HG02642 (cell line): ENCODE measurements around the gene MMP21.

ENCODE experiments used
- ATAC-seq: cut with Tn5 transposase; IDR thresholded peaks from one replicate; pipeline ENCODE4 v1.9.1; 2021; ENCODE audit warnings: mild to moderate bottlenecking; ENCODE audit not compliant: unreplicated experiment, poor library complexity

Gene MMP21

DNA sequence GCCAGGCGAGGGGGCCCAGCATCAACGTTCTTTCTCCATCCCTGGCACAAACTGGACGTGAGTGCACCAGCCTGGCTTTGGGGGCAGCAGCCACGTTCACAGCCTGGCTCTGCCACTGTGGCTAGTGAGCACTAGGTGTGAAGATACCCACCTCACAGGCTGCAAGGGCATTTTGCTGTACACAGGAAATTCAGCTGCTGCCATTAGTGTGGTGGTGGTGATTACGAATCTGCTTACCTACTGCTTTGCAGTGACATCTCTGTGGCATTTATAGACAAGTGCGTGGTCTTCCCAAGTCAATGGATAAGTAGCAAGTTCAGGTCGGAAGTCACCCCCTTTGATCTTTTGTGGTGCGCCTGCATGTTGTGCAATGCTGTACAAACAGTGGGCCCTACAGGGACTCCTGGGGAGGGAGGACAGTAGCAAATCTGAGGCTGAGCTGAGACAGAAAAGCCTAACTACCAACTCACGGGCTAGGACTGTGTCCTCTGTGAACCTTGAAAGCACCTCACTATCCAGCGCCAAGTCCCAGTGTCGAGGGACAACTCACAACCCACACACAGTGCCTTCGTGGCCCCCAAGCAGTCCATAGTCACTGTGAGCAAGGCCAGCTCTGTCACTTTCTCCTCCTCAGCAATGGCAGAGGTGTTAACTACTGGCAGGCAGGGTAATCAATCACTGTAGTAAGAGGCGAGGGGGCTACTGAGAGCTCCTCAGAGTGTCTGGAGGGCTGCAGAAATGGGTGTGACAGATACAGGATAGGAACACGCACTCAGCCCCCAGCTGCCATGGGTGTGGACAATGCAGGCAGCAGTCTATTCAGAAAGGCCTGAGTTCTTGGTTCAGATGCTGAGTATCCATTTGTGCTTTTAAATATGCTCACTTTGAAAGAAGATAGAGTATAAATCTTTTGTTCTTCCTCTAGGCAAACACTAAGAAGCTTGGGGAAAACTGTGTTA, 17.0 kb upstream of the MMP21 start:
- no peak for ATAC-seq

DNA sequence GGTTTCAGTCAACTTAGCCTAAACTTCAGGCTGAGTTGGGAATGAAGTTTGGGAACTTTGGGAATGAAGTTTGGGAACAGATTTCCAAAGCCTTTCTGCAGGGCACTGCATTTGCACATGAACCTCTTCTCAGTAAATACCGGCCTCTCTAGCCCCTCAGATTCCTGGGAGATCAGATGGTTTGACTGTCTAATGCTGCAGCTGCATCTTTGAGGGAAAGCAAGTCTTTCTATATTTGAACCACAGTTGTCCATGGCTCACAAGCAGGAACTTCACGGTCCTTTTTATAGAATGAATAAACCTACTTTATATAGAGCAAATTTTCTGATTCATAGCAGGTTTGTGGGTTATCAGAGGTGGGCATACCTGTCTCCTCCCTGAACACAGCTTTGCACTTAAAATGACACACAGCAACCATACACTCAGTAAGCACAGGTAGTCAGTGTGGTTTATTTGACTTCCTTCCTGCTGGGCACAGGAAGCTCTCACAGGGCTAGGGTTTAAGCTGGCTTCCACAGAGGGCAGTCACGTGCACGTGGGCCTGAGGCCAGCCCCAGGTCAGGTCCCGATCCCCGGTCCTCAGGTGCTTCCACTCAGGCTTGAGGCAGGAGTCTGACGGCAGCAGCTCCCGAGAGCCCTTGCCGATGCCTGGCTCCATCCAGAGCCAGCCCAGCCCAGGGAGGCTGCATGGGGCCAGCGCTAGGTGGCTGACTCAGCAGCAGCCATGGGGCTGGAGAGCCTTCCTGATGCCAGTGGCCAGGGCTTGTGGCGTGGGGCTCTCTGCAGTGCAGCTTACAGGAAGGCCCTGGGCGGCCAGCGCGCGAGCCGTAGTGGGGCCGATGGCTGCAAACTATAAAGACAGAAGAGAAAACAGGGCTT, 12.8 kb upstream of the MMP21 start:
- no peak for ATAC-seq

DNA sequence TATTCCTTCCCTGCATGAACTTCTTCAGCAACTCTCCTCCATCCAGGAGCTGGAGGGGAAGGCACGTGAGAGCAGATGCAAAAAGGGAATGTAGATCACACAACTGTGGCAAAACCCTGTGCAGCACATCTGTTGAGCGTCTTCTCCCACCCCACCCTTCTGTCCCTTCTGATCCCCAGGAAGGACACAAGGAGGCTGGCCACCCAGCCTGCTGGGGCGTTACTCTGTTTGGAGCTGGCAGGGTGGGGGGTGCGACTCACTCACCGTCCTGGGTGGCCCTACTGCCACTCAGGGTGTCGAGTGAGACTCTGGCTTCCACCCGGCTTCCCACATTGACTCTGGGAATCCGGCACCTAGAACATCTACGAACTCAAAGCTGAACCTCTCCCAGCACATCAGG, 10.2 kb upstream of the MMP21 start:
- ATAC-seq, result no peak

DNA sequence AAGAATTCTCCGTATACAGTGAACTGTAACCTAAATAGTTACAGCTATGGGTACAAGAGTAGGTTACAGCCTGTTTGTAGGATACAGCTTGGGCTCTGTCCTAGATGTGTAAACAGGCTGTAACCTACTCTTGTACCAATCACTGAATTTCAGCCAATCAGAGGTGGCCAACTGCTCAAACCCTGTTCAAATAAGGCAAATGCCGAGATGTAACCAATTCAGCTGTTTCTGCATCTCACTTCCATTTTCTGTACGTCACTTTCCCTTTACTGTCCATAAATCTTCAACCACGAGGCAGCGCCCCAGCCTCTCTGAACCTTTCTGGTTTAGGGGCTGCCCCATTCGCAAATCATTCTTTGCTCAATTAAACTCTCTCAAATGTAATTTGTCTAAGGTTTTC, 8.3 kb upstream of the MMP21 start:
- peak; percentile 86 for ATAC-seq

DNA sequence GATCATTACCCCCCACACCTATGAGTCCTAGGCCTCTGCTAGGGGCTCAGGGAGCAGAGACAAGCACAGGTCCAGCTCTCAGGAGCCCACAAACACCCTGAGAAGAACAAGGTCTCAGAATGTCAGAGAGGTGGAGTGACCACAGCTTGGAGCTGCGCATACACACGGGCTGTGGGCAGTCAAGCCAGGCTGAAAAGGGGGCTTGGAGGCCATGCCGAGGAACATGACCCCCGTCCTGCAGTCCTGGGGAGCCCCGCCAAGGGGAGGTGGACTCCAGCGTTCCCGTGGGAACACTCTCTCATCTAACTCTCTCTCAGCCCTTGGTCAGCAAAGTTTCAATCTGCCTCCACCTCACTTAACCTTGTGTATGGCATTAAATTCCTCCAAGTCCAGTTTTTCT, 7.8 kb upstream of the MMP21 start:
- no peak for ATAC-seq

DNA sequence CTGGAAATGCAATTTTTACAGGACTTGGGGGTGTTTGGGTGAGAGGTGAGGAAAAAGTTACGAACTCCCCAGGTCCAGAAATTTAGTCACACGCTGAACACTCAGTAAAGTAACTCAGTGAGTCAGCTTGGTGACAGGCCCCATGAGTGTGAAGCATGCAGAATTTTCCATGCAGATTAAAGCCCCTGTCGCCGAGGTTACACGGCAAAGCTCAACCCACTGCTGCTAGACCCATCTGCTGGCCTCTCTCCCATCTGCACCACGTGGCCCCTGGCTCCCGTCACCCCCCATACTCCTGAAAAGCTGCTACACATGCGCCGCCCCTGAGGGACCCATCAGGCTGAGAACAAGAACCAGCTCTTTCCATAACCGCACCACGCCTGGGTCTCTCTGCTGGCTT, 7.0 kb upstream of the MMP21 start:
- no peak for ATAC-seq

DNA sequence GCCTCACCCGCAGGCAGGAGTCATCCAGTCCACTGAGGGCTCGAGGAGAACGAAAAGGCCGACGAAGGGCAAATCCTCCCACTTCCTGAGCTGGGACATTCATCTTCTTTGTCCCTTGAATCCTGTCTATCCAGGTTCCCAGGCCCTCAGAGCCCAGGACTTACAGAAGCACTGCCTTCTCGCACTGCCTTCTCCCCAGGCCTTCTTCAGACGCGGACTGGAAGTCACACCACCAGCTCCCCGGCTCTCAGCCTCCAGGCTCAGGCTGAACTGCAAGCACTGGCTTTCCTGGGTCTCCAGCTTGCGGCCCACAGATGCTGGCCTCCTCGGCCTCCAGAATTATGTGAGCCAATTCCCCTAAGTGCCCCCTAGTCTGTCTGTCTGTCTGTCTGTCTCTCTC, 6.4 kb upstream of the MMP21 start:
- no peak for ATAC-seq

DNA sequence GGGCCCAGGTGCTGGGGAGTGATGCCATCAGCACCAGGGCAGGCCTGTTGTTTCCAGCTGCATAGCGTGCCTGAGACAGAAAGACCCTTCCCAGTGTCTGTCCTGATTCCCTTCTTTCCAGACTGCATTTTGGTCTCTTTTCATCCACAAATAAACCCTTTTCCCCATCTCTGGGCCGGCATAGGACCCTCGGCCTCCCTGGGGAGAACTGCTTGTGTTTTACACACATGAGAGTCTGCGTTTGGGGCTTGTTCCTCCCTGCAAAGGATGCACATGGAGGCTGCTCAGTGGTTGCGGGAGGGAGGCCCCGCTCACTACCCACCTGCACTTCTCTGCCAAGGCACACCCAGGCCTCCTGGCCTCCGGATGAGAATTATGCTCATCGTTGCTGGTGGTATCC, 5.8 kb upstream of the MMP21 start:
- no peak for ATAC-seq

DNA sequence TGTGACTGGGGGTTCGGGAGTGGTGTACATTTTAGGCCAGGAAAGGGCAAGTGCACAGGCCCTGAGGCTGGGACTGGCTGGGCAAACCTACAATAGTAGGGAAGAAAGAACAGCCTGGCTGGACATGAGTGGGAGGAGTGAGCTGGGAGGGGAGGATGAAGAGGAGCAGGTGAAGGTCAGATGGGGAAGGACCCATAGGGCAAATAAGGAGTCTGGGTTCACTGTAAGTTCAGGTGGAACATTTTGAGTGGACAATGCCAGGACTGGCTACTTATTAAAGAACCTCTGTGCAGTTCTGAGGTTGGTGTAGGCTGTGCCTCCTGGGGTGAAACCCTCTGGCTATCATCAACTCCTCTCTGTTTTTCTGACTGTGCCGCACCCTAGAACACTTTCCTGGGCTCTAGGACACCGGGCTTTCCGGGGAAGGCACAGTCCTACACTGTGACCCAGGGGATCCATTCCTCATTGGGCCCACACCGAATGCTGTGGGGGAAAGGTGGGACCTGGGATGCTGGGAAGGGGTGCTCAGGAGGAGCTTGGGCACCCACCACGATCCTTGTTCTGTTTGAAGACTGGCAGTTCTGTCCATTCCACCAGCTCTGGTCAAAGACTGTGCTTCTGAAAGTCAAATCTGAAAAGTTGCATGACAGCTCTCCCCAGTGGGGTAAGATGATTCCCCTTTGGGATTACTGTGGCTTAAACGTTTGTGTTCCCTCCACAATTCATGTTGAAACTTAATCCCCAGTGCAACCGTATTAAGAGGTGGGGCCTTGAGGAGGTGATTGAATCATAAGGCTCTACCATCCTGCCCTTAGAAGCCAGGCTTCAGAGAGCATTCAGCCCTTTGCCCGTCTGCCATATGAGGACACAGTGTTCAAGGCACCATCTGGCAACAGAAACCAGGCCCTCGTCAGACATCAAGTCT, 4.0 kb upstream of the MMP21 start:
- no peak for ATAC-seq

DNA sequence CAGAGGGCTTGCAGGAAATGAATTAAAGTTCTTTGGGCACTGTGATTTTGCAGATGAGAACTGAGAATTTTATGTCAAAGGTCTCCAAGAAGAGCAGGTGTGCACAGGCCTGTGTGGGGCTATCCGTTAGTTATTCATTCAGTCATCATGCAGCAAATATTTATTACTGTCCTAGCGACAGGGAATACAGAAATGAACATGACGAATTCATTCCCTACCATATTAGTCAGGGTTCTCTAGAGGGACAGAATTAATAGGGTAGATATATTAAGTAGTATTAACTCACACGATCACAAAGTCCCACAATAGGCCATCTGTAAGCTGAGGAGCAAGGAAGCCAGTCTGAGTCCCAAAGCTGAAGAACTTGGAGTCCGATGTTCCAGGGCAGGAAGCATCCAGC, 2.9 kb upstream of the MMP21 start:
- ATAC-seq, result no peak

DNA sequence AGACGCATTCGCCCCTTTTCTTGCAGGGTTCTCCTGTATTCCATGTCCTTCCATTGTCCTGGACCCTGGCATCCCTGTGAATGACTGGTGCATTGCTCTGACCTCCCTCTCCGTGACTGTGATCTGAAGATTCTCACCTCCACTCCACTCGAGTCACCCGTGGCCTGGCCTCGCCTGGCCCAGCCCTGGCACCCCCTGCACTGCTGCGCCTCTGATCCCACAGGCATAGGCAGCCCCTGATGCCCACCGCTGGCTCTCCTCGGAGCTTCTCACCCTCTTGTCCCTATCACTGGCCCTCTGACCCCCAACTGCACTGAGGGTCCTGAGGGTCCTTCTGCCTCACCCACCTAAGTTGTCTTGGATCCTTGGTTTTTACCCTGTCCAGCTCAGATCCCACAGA, 2.2 kb upstream of the MMP21 start:
- ATAC-seq, result no peak

DNA sequence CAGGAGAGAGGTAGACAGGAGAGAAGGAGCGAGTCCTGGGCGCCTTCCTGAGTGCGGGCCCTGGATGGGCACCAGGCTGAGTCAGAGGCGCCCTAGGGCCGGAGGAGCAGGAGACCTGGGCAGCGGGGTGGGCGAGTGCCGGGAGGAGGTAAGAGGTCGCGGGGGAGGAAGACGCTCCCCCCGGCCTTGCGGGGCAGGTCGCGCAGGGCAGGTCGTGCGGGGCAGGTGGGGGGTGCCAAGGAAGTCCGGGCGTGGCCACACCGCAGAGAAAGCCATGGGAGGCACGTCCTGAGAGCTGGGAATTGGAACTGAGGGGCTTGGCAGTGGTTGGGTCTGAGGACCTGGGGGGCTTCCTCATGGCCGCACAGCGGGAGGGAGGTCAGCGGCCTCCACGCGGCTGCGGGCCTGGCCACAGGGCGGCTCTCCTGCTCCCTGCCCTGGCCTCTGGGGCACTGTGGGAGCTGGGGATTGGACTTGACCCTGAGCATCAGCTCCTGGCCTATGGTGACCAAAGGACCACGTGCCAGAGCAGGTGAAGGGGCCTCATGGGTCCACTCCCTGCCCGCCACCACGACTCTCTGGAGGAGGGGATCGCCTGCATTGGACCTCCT, 935 bp downstream of the MMP21 start:
- no peak for ATAC-seq

DNA sequence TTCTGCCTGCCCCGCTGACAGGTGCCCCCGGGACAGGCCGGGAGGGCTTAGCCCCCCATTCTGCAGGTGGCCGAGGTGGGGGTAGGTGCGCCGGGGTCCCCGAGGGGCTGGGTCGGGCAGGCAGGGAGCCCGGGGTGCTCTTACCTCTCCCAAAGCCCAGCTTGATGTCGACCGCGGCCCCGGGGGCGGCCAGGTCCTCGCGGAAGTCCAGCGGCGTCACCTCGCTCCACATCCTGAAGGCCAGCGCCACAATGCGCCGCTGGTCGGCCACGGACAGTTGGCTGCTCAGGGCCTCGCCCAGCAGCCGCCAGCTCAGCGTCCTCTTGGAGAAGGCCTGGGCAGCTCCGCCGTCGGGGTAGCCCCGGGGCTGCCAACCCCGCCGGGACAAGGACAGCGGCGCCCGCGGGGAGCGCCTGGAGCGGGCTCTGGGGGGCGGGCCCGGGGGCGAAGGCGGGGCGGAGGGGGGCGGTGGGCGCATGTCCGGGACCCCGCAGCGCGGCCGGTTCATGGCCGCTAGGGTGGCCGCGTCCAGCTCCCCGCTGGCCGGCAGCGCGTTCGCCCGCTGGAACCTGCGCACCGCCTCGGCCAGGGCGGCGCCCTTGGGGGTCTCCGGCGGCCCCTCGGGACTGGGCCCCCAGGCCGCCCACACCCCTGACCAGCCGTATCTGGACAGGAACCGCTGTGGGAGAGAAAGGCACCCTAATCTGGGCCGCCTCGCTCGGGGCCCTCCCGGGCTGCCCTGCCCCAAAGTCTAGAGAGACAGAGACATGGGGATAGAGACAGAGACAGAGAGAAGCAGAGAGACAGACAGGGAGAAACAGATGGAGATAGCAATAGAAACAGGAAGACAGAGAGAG, 1.7 kb downstream of the MMP21 start:
- no peak for ATAC-seq

DNA sequence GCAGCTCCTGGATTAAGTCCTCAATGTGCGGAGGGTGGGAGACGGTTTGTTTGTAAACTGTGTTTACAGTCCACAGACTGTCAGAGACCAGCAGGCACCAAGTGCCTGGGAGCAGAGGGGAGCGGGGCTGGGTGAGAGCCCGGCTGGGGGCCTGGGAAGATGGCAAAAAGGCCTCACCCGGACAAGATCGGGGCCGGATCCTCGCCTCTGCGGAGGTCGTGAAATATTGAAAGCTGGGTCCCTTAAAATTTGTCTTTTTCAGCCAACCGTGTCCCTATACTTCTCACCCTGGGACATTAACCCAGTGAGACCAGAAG, 2.8 kb downstream of the MMP21 start:
- ATAC-seq, result no peak

DNA sequence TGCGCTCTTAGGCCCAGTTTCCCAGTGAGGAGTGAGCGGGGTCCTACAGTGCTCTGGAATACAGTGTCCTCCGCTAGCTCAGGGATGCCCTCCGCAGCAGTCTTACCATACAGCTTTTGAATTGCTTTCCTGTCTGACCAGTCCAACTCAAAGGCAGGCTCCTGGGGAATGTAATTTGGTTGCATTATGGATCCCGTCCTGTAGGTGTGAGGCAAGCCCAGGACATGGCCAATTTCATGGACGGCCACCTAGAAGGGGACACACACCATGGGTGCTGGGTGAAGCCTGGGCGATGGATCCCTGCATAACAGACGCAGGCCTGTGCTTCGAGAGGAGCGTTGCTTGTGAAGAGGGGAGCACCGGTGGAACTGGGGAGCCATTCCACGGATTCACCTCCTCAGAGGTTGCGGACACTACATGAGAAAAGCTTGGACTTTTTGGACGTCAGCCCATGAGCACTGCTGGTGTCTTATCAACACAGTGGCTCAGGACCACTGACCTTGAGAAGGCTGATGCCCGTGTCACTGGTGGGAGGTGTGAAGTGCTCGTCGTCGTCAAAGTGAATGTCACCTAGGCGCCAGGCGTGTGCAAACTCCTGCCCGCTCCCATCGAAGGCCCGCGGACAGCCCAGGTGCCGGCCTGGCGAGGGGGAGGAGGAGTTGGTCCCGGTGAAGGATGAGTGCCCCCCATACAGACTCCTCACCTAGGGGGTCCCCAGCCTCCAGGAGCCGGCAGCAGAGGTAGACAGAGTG, 3.3 kb downstream of the MMP21 start:
- no peak for ATAC-seq

DNA sequence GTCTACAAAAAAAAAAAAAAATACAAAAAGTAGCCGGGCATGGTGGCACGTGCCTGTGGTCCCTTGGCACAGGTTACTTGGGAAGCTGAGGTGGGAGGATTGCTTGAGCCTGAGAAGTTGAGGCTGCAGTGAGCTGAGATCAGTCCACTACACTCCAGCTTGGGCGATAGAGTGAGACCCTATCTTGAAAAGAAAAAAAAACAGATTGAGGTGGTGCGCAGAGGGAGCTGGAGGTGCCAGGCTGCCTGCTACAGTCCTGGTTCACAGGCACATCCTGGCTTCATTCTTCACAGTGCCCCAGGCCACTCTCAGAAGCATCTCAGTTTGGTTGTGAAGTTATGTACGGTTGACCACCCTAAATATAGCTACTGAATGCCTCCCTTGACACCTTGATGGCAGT, 4.8 kb downstream of the MMP21 start:
- no peak for ATAC-seq

DNA sequence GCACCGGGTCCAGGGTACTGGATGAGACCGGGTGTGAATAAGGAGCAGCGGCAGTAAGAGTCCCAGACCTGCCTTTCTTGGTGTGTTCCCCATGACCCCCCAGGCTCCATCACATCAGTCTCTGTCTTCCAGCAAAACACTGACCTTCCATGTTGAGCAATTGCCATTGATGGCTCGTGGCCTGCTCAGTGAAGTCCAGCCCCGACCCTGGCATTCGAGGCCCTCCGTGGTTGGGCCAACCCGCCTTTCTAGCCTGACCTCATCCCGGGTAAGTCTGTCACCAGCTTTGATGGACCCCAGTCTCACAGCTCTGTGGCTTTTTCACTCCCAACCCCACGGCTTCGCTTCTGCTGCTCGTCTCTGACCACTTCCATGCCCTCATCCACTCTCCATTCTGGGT, 6.4 kb downstream of the MMP21 start:
- no peak for ATAC-seq

DNA sequence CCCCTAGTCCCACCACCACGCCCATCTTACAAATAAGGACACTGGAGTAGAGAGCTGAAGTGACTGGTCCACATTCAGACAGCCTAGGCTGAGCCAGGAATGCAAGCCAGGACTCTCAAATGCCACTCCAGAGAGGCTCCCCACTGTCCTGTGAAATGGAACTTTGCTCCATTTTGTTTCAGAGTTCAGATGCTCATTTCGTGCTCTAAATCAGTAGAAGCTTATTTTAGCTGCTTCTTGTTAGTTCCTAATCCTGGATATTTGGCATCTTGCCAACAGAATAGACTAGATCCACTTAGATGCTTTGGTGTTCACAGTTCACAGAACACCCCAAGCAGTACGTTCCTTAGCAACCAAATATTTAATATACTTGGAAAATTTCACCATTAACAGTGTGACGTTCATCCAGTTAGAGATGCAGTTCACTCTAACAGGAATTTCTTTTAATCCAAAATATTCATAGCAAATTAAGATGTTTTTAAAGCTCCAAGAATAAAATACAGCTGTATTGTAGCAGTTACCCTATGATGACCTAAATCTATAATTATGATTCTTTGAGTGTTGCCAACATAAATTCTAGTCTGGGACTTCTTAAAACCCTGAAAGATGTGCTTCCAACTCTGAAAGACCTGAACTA, 7.3 kb downstream of the MMP21 start:
- ATAC-seq, result no peak
